ENCODE results near the gene CHDH.

DNA sequence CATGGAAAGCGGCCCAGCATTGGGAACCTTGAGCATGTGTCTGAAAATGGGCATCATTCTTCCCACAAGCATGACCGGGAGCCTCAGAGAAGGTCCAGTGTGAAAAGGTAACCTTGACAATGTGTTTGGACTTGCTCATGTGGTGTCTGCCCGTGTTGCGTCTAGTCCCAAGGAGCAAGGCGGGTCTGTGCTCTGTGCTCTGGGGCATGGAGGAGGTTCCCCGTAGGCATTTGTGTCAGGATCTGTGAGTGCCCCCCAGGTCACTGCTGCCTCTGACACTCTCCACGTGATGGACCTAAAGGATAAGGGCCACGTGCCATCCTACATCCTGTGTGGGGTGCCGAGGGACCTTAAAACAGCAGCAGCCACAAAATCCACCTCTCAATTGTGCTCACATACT, 44.9 kb downstream of the CHDH start:
- TF ChIP-seq CEBPB (IDR thresholded peaks at IDR 0.05) (no peak), EP300 (IDR thresholded peaks at IDR 0.05; ENCODE audit: borderline replicate concordance) (no peak), EGR1 (IDR thresholded peaks at IDR 0.05) (no peak), CREB1 (IDR thresholded peaks at IDR 0.05; ENCODE audit: low read depth) (no peak)
